ENCODE data around the gene CLDN1.

The CLDN1 gene

GRCh38 chr3:190345027-190345821 is 23.0 kb upstream of the CLDN1 start:
- TF ChIP-seq, protein P1, sequence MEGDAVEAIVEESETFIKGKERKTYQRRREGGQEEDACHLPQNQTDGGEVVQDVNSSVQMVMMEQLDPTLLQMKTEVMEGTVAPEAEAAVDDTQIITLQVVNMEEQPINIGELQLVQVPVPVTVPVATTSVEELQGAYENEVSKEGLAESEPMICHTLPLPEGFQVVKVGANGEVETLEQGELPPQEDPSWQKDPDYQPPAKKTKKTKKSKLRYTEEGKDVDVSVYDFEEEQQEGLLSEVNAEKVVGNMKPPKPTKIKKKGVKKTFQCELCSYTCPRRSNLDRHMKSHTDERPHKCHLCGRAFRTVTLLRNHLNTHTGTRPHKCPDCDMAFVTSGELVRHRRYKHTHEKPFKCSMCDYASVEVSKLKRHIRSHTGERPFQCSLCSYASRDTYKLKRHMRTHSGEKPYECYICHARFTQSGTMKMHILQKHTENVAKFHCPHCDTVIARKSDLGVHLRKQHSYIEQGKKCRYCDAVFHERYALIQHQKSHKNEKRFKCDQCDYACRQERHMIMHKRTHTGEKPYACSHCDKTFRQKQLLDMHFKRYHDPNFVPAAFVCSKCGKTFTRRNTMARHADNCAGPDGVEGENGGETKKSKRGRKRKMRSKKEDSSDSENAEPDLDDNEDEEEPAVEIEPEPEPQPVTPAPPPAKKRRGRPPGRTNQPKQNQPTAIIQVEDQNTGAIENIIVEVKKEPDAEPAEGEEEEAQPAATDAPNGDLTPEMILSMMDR (IDR thresholded peaks at IDR 0.05), result no peak

DNA sequence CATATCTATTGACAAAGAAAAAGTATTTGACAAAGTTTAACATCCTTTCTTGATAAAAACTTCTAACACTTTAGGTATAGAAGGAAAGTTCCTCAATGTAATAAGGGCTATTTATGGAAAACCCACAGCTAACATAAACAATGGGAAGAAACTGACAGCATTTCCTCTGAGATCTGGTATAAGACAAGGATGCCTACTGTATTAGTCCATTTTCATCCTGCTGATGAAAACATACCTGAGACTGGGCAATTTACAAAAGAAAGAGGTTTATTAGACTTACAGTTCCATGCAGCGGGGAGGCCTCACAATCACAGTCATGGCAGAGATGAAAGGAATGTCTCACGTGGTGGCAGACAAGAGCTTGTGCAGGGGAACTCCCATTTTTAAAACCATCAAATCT is 17.8 kb upstream of the CLDN1 start:
- TF ChIP-seq, protein P1 (IDR thresholded peaks at IDR 0.05), result no peak

GRCh38 chr3:190339130-190339529 is 16.9 kb upstream of the CLDN1 start:
- TF ChIP-seq, protein P1 (IDR thresholded peaks at IDR 0.05), result no peak

- TF ChIP-seq, protein P1 (IDR thresholded peaks at IDR 0.05), result no peak
Observed at GRCh38 chr3:190338717-190339116, 16.5 kb upstream of the CLDN1 start.

DNA sequence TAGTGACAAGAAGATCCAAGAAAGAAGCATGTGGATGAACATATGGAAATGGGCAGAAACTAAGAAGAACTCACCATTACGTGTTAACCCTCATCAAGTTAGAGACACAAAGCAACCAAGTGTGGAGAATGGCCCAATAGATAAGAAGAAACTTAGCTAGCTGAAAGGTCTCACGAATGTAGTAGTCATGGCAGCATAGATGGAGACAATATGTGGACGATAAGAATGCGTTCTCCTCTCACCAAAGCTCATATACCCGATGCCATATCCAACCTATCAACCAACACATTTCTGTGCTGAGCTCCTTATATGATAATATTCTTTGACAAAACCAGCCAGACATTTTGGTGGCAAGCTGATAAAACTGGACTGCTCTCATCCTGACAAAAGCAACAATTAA is 15.1 kb upstream of the CLDN1 start:
- TF ChIP-seq, protein P1 (IDR thresholded peaks at IDR 0.05), result no peak

DNA sequence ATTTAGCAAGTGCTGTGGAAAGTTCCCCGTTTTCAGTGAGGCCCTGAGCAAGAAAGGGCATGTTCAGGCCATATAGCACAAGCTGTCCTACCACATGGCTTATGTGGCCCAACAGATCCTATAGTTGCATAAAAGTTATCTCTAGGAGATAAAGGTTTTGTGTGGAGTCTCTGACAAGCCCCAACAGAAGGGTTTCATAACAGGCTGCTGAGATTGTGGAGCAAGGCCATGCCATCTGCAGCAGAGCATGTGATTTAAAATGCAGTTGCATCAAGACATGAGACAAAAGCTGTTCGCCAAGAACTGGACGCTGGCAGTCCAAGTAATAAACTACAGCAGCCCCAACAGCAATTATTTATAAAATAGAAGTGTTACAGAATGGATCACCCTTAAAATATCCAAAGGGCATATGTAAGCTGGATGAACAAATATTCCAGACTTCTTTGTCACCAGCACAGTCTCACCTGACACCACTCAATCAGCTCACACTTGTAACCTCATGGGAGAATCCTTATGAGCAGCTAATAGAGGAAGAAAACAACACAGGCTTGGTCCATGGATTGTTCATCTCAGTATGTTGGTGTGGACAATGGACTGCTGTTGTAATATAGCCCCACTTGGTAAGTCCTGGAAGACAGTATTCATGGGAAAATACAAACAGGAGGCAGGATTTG is 14.4 kb upstream of the CLDN1 start:
- TF ChIP-seq, protein P1 (IDR thresholded peaks at IDR 0.05), result no peak

- TF ChIP-seq, protein P1 (IDR thresholded peaks at IDR 0.05), result no peak
Observed at GRCh38 chr3:190333961-190334360, 11.7 kb upstream of the CLDN1 start.

All from LNCAP (cell line).